Lower leg skin (tissue), 3 donors: Measurements from ENCODE around the gene SOHLH2.

ENCODE experiments used
- POLR2A ChIP-seq, 2 donors: fragments of 450-650 bp; IDR thresholded peaks; one replicate each; pipeline ENCODE4 v1.6.1; 2016 to 2017; ENCODE audit warnings: antibody characterized with exemption in 2 of 2, mild to moderate bottlenecking in 1 of 2, moderate library complexity in 1 of 2
- TF ChIP-seq, protein P1 (sequence below), 3 donors: fragments of 450-650 bp; IDR thresholded peaks; one replicate each; pipeline ENCODE4 v1.5.1; 2016; ENCODE audit warnings: antibody characterized with exemption in 3 of 3, mild to moderate bottlenecking in 3 of 3, moderate library complexity in 2 of 3

- no peak for TF ChIP-seq POLR2A (IDR thresholded peaks at IDR 0.05)
- TF ChIP-seq, protein P1, sequence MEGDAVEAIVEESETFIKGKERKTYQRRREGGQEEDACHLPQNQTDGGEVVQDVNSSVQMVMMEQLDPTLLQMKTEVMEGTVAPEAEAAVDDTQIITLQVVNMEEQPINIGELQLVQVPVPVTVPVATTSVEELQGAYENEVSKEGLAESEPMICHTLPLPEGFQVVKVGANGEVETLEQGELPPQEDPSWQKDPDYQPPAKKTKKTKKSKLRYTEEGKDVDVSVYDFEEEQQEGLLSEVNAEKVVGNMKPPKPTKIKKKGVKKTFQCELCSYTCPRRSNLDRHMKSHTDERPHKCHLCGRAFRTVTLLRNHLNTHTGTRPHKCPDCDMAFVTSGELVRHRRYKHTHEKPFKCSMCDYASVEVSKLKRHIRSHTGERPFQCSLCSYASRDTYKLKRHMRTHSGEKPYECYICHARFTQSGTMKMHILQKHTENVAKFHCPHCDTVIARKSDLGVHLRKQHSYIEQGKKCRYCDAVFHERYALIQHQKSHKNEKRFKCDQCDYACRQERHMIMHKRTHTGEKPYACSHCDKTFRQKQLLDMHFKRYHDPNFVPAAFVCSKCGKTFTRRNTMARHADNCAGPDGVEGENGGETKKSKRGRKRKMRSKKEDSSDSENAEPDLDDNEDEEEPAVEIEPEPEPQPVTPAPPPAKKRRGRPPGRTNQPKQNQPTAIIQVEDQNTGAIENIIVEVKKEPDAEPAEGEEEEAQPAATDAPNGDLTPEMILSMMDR (IDR thresholded peaks at IDR 0.05), result no peak
Measured at GRCh38 chr13:36166046-36166445, 48.3 kb downstream of the SOHLH2 start.
